OCI-LY7 (cell line): ENCODE measurements around the gene TMTC2.

Source experiments
- EZH2phosphoT487 ChIP-seq: fragments of 200-600 bp; sonication (generic); IDR thresholded peaks from 2 replicates; pipeline ENCODE4 v1.6.1; 2018; ENCODE audit warnings: low read depth, borderline replicate concordance, mild to moderate bottlenecking, mixed run types, antibody characterized with exemption, low read length, moderate library complexity, mixed read lengths
- TF ChIP-seq, protein P1 (sequence below): fragments of 200-600 bp; sonication (generic); conservative IDR thresholded peaks from 2 replicates; pipeline ENCODE4 v1.5.1; 2014; ENCODE audit warnings: mild to moderate bottlenecking, antibody characterized with exemption, low read length, moderate library complexity, mixed read lengths

GRCh38 chr12:82685790-82686167, 927 bp upstream of the TMTC2 start:
- TF ChIP-seq, protein P1, sequence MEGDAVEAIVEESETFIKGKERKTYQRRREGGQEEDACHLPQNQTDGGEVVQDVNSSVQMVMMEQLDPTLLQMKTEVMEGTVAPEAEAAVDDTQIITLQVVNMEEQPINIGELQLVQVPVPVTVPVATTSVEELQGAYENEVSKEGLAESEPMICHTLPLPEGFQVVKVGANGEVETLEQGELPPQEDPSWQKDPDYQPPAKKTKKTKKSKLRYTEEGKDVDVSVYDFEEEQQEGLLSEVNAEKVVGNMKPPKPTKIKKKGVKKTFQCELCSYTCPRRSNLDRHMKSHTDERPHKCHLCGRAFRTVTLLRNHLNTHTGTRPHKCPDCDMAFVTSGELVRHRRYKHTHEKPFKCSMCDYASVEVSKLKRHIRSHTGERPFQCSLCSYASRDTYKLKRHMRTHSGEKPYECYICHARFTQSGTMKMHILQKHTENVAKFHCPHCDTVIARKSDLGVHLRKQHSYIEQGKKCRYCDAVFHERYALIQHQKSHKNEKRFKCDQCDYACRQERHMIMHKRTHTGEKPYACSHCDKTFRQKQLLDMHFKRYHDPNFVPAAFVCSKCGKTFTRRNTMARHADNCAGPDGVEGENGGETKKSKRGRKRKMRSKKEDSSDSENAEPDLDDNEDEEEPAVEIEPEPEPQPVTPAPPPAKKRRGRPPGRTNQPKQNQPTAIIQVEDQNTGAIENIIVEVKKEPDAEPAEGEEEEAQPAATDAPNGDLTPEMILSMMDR = peak; percentile 91
- no peak for TF ChIP-seq EZH2phosphoT487
